ENCODE results near the gene SIRPA.

Gene SIRPA

GRCh38 chr20:1987826-1988225 lies 92.6 kb downstream of the SIRPA start:
- Mint-ChIP-seq H3K4me1 (no peaks in the 10 kb centered on the region), H3K27me3 (peaks cover 25% of the 10 kb centered on the region), H3K36me3 (no peaks in the 10 kb centered on the region), H3K27ac (no peak overlapping the region), H3K4me3 (no peak overlapping the region), H3K9me3 (no peaks in the 10 kb centered on the region)
- DNase-seq (ENCODE audit: low spot score in 2 of 2) (no peak), ATAC-seq (ENCODE audit: low read depth) (no peak)
